Activated T-cell treated with anti-CD3 and anti-CD28 coated beads, Interleukin-2, amount 50 U/mL, for 4 hours (primary cell): ENCODE data around the gene VTCN1. TPM values are rescaled to one million over a fixed set of nuclear protein-coding genes. Genes with fewer than 3 reads are reported as not detected.
"Not testable (repeated sequence)": the region's sequence is repeated elsewhere in the genome, so short reads cannot be mapped to it uniquely, and the experiment has no call there.

Experiments used
- ATAC-seq, 2 donors: fragments of 200-7000 bp; cut with Tn5 transposase; one replicate each; pipeline ENCODE4 v1.10.0; 2021
- DNase-seq: peaks from one replicate; pipeline ENCODE4 v3.0.0-alpha.2; 2020
- H3K27me3 Mint-ChIP-seq: one replicate; pipeline ENCODE4 v1.8.0; 2021; ENCODE audit warnings: low read depth, mixed read lengths
- H3K36me3 Mint-ChIP-seq: one replicate; pipeline ENCODE4 v1.8.0; 2022; ENCODE audit warnings: mixed read lengths; ENCODE audit not compliant: insufficient read depth
- H3K4me1 Mint-ChIP-seq: one replicate; pipeline ENCODE4 v1.8.0; 2021; ENCODE audit warnings: low read depth, mixed read lengths
- H3K4me3 Mint-ChIP-seq: one replicate; pipeline ENCODE4 v1.8.0; 2021; ENCODE audit warnings: mild to moderate bottlenecking, moderate library complexity, mixed read lengths
- H3K9me3 Mint-ChIP-seq: one replicate; pipeline ENCODE4 v1.8.0; 2021; ENCODE audit warnings: mixed read lengths
- total RNA-seq, 3 donors: library from RNA; stranded (reverse); gene quantifications; one replicate each; pipeline ENCODE4 v1.2.1, GENCODE V29; 2021

Gene VTCN1
- total RNA-seq, 3 donors from 2014 or later = not detected

DNA sequence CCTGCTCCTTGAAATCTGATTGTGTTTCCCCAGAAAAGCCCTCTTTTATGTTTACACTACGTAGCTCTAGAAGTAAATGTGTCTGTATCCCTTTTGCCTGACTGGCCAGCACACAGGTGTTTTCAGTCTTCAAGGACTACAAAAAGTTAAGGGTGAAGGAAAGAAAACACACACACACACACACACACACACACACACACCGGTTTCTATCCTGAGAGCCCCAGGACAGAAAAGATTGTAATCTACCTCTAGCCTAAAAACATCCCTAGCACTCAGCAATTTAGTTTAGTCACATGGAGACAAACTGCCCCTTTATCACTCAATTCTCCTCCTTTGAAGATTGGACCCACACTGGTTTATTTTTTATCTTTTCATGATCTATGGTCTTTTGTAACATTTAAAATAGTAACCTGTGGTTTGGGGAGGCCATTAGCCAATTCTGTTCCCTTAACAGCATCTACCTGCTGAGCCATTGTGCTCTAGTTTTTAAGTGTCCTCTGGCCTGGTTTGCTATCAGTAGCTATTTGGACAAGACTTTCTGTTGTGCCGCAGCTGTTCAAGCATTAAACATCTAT, 73.4 kb downstream of the VTCN1 start:
- H3K9me3 Mint-ChIP-seq = no peaks in the 10 kb centered on the region
- peaks cover 15% of the 10 kb centered on the region for H3K27me3 Mint-ChIP-seq
- no peak overlapping the region for H3K4me3 Mint-ChIP-seq
- H3K36me3 Mint-ChIP-seq = no peaks in the 10 kb centered on the region
- H3K4me1 Mint-ChIP-seq = no peaks in the 10 kb centered on the region
- ATAC-seq (no peak), DNase-seq (no peak)

GRCh38 chr1:117136749-117137148, 74.0 kb downstream of the VTCN1 start:
- DNase-seq = no peak
- Mint-ChIP-seq H3K36me3 (no peaks in the 10 kb centered on the region), H3K4me1 (no peaks in the 10 kb centered on the region), H3K9me3 (no peaks in the 10 kb centered on the region), H3K4me3 (no peak overlapping the region), H3K27me3 (peaks cover 15% of the 10 kb centered on the region)
- no peak for ATAC-seq

- H3K4me3 Mint-ChIP-seq = no peak overlapping the region
- no peak for DNase-seq
- H3K9me3 Mint-ChIP-seq = no peaks in the 10 kb centered on the region
- no peaks in the 10 kb centered on the region for H3K4me1 Mint-ChIP-seq
- no peak for ATAC-seq
- H3K36me3 Mint-ChIP-seq = no peaks in the 10 kb centered on the region
- peaks cover 15% of the 10 kb centered on the region for H3K27me3 Mint-ChIP-seq
These were observed 75.4 kb downstream of the VTCN1 start for GRCh38 chr1:117135329-117135728.

DNA sequence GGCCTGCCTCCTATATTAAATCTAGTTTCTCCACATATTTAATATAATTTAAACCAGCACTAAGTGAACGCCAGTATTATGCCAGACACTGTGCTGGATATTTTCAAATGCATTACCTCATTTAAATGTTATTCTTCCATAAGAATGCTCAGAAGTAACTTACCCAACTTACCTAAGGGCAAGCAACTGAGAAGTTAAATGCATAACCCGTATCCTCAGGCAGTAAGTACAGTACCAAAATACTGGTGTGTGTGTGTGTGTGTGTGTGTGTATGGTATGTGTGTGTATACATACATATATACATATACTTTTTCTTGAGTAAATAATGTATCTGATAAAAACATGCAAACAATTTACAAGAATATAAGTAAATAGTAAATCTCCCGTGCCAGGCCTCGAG, 80.2 kb downstream of the VTCN1 start:
- H3K4me1 Mint-ChIP-seq = peaks cover 3% of the 10 kb centered on the region
- peaks cover 15% of the 10 kb centered on the region for H3K27me3 Mint-ChIP-seq
- no peaks in the 10 kb centered on the region for H3K9me3 Mint-ChIP-seq
- ATAC-seq (no peak), DNase-seq (no peak)
- H3K36me3 Mint-ChIP-seq = no peaks in the 10 kb centered on the region
- no peak overlapping the region for H3K4me3 Mint-ChIP-seq

DNA sequence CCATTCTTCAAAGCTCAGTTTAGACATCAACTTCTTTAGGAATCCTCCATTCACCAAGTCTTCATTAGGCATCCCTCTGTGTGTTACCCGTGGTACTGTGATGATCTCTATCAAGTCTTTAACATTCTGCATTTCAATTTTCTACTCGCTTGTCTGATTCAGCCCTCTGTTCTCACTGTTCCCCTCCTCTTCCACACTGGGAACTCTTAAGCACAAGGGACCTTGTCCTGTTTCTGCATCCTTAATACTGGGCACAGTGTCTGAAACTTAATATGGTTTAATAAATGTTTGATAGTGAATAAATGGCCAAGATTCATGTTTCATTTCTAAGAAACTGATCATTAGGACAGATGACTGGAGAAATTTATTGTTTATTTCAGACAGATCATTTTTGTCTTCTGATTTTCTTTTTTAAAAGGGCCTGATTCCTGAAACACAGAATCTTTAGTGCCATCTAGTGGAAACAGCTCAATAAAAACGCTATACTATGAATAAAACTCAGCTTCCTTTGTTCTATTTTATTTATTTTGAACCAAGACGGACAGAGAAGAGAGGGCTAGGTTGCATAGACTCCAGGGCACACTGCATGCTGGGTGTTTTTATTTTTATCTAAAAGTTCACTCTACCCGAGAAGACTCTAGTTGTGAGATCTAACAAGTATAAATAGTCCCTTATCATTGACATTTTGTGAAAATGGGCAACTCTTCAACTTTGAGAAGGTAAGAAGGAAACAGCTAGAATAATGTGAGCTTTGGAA, 82.2 kb downstream of the VTCN1 start:
- no peaks in the 10 kb centered on the region for H3K9me3 Mint-ChIP-seq
- H3K4me3 Mint-ChIP-seq = no peak overlapping the region
- peaks cover 5% of the 10 kb centered on the region for H3K27me3 Mint-ChIP-seq
- DNase-seq = no peak
- no peak for ATAC-seq
- peaks cover 3% of the 10 kb centered on the region for H3K4me1 Mint-ChIP-seq
- H3K36me3 Mint-ChIP-seq = no peaks in the 10 kb centered on the region

DNA sequence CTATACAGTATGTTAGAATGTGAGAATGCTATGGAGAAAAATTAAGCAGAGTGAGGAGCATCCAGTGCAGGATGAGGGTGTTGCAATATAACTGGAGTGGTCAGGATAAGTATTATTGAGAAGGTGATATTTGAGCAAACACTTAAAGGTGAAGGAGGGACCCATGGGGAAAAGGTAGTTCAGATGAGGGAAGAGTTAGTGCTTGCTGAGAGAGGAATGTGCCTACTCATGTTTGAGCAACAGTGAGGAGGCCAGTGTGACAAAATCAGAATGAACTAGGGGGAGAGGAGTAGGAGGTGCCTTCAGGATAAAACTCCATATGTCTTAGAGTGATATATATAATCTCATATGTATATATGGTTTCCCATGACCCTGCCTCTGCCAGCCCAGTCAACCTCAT, 82.9 kb downstream of the VTCN1 start:
- no peak for ATAC-seq
- Mint-ChIP-seq H3K4me3 (no peak overlapping the region), H3K27me3 (peaks cover 5% of the 10 kb centered on the region), H3K9me3 (no peaks in the 10 kb centered on the region), H3K4me1 (peaks cover 3% of the 10 kb centered on the region), H3K36me3 (no peaks in the 10 kb centered on the region)
- no peak for DNase-seq

DNA sequence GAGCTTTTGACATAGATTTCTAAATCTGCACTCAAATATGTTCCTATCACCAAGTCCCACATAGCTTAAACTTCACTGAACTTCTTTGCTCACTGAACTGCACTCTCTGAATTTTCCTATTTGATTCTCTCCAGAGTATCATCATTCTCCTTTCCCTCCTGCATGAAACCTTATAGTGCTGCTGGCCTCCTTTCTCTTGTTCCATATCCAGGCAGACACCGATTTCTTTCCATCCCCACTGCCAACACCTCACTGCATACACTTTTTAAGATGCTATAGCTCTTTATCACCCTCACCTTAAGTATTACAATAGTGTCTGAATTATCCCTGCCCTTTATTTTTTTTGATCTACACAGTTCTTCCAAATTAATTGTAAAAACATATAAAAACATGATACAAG, 86.1 kb downstream of the VTCN1 start:
- ATAC-seq (no peak), DNase-seq (no peak)
- no peaks in the 10 kb centered on the region for H3K9me3 Mint-ChIP-seq
- H3K4me3 Mint-ChIP-seq = no peak overlapping the region
- H3K27me3 Mint-ChIP-seq = peaks cover 7% of the 10 kb centered on the region
- H3K36me3 Mint-ChIP-seq = no peaks in the 10 kb centered on the region
- H3K4me1 Mint-ChIP-seq = peaks cover 13% of the 10 kb centered on the region

GRCh38 chr1:117123274-117123673, 87.5 kb downstream of the VTCN1 start:
- Mint-ChIP-seq H3K4me1 (peaks cover 10% of the 10 kb centered on the region), H3K9me3 (no peaks in the 10 kb centered on the region), H3K4me3 (no peak overlapping the region), H3K36me3 (no peaks in the 10 kb centered on the region), H3K27me3 (peaks cover 7% of the 10 kb centered on the region)
- no peak for DNase-seq
- ATAC-seq = no peak

DNA sequence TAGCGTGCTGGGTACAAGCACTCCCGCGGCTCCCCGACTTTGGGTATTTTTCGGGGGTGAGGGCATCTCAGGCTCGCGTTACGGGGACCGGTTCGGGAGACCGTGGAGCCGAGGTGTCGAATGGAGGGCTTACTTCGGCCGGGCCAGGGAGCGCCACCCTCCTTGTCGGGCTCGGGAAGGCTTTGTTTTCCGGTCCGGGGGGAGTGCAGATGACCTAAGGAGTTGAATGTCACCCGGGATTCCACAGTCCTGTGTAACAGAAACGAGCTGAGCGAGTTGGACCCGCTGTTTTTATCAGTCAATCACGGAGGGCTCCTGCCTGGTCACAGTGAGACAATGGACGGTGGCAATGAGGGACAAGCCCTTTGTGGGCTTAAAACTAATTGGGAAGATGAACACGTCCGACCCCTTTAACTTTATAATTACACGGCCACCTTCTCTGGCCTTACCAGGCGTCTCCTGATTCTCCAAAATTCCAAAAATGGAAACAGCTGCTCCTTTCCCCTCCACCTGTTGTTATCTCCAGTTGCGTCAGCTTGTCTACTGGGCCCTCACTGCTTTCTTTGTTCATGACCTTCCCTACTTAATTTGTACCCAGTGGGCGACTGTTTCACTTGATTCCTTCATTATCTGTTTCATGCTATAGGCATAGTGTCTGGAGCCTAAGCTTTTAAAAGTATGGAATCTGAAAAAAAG, 88.2 kb downstream of the VTCN1 start:
- DNase-seq (no peak), ATAC-seq (no peak)
- Mint-ChIP-seq H3K36me3 (no peaks in the 10 kb centered on the region), H3K9me3 (no peaks in the 10 kb centered on the region), H3K4me1 (peaks cover 10% of the 10 kb centered on the region), H3K27me3 (peaks cover 7% of the 10 kb centered on the region), H3K4me3 (peak overlapping the region; percentile 81)

DNA sequence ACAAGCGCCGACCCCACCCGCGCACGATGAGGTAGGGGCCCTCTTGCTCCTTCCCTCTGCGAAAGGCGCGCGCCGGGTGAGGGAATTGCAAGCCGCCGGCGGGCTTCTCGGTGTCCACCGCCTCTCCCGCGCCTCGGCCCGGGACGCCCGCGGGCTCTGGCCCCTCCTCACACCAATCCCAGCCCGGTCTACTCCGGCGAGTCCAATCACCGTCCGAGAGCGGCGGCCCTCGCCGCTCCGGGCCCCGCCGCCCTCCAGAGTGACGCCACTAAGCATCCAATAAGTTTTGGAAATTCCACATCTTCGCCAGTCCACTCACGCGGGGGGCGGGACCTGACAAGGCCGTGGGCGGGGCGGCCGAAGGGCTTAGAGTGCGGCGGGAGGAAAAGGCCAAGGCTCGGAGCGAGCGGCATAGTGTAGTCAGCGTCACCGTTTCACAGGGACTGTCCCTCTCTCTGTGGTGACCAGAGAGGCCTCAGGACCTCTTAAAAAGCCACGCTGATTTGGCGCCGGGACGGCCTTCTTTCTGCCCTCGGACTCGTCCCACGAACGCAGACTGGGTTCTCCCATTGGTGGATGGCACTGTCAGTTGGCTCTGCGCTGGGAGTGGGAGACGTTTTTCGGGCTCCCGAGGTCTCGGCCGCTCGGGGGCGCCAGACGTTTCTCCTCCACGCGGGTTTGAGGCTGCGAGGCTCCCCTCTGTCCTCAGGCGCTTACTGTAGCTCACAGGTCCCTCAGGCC, 89.0 kb downstream of the VTCN1 start, which contains the start of gene TRIM45:
TRIM45 (minus strand) TSS at position 161 of the 741 bp plus-strand sequence. CDS start 548 bp downstream, outside the sequence.
- no peaks in the 10 kb centered on the region for H3K9me3 Mint-ChIP-seq
- H3K4me1 Mint-ChIP-seq = peaks cover 10% of the 10 kb centered on the region
- H3K4me3 Mint-ChIP-seq = peak within 1 kb of the TSS; percentile 81
- ATAC-seq (peak; percentile 88 to 90), DNase-seq (peak; percentile 81)
- H3K27me3 Mint-ChIP-seq = peaks cover 2% of the 10 kb centered on the region
- H3K36me3 Mint-ChIP-seq = no peaks in the 10 kb centered on the region

- DNase-seq (no peak), ATAC-seq (no peak)
- Mint-ChIP-seq H3K4me3 (peak overlapping the region; percentile 81), H3K4me1 (peaks cover 10% of the 10 kb centered on the region), H3K27me3 (peaks cover 2% of the 10 kb centered on the region), H3K36me3 (no peaks in the 10 kb centered on the region), H3K9me3 (no peaks in the 10 kb centered on the region)
These were observed 89.7 kb downstream of the VTCN1 start for GRCh38 chr1:117120774-117121588.

- peaks cover 19% of the 10 kb centered on the region for H3K4me1 Mint-ChIP-seq
- H3K4me3 Mint-ChIP-seq = not testable (repeated sequence)
These were observed 91.6 kb downstream of the VTCN1 start for GRCh38 chr1:117119144-117119543.

DNA sequence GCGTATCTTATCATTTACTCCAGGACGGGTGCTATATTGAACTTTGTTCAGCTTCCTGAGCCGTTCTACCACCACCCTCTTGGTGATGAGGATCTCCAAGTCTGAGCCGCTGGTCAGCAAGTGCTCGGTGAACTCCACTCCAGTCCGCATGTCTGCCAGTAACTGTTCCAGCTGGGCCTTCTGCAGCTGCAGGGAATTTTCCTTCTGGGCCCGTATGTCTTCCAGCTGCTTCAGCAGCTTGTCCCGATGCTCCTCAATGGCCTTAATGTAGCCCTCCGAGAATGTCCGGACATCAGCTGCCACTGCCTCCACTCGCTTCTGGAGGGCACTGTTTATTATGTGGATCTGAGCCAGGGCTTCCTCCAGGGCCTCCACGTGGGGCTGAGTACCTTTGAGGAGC, 92.6 kb downstream of the VTCN1 start:
- no peak for ATAC-seq
- no peak for DNase-seq
- Mint-ChIP-seq H3K36me3 (no peaks in the 10 kb centered on the region), H3K27me3 (peaks cover 2% of the 10 kb centered on the region), H3K4me1 (peaks cover 19% of the 10 kb centered on the region), H3K4me3 (no peak overlapping the region), H3K9me3 (no peaks in the 10 kb centered on the region)

More at GRCh38 chr1:117119144-117119543, 91.6 kb downstream of the VTCN1 start:
- not testable (repeated sequence) for DNase-seq, ATAC-seq, H3K36me3 Mint-ChIP-seq, H3K9me3 Mint-ChIP-seq, H3K27me3 Mint-ChIP-seq
